GM12873 (cell line): ENCODE results near the gene SHB.

Experiments used
- TF ChIP-seq, protein P1 (sequence below): IDR thresholded peaks from 2 replicates; pipeline ENCODE4 v1.5.1; 2012; ENCODE audit warnings: low read depth, mild to moderate bottlenecking, moderate library complexity, low read length, control low read depth; ENCODE audit not compliant: insufficient read depth; ENCODE audit errors: missing control alignments

SHB gene

DNA sequence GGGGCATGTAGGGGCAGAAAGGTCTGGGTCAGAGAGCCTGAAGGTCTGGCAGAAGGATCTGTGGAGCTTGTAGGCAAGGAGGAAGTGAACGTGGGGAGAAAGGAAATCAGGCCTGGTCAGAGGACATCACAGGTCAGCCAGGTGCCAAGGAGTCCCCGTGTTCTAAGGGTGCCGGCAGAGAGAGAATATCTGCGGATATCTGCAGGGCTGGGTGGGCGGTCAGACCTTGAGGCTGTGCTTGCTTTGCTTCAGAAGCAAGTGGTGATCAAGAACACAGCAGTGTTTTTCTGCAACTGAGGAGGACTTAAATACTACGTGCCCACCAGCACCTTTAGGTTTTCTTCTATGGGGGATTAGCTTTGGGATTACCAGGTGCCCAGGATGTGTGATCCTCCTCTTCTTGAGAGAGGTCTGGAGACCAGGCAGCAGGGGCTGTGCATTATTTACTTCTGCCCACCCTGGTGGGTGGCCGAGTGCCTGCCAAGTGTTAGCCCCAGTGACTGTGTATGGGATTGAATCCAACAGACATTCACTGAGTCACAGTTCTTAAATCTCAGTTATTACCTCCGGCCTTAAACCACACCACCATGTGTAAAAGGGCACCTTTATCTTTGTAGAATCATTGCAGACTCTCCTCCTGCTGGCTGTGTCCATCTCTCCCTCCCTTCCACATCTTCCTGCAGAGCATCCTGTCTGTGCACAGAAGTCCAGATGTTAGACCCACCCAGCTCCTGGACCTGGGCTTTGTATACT, 12.5 kb upstream of the SHB start:
- TF ChIP-seq, protein P1, sequence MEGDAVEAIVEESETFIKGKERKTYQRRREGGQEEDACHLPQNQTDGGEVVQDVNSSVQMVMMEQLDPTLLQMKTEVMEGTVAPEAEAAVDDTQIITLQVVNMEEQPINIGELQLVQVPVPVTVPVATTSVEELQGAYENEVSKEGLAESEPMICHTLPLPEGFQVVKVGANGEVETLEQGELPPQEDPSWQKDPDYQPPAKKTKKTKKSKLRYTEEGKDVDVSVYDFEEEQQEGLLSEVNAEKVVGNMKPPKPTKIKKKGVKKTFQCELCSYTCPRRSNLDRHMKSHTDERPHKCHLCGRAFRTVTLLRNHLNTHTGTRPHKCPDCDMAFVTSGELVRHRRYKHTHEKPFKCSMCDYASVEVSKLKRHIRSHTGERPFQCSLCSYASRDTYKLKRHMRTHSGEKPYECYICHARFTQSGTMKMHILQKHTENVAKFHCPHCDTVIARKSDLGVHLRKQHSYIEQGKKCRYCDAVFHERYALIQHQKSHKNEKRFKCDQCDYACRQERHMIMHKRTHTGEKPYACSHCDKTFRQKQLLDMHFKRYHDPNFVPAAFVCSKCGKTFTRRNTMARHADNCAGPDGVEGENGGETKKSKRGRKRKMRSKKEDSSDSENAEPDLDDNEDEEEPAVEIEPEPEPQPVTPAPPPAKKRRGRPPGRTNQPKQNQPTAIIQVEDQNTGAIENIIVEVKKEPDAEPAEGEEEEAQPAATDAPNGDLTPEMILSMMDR, result no peak

DNA sequence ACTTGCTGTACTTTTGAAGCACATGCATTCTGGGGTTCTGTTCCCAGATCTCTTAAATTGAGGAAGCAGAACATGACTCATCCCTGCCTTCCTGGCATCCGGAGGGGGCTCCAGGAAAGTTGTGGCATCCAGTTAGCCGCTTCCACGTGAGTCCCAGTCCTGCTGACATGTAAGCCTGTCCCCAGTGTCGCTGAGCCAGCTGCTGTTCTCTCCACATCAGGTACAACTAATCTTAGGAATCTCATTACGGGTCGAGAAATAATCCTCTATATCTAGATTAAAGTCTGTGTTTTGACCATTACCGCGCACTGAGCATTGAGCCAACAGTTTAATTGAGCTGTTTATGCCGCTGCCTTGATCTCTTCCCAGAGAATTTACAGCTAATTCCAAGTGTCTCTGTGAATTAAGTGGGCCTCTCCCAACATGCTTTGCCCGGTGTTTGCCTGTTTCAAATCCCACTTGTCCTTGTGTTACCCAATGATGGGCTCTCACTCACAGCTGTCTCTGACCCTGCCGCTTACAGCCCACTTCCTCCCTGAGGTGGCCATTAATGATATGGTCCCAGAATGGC, 10.5 kb upstream of the SHB start:
- TF ChIP-seq, protein P1, result no peak

DNA sequence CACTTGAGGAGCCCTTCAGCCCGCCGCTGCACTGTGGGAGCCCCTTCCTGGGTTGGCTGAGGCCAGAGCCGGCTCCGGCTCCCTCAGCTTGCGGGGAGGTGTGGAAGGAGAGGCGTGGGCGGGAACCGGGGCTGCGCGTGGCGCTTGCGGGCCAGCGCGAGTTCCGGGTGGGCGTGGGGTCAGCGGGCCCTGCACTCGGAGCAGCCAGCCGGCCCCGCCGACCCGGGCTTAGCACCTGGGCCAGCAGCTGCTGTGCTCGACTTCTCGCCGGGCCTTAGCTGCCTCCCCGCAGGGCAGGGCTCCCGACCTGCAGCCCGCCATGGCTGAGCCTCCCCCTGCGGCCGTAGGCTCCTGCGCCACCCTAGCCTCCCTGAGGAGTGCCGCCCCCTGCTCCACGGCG, 6.2 kb upstream of the SHB start:
- TF ChIP-seq, protein P1, result no peak

DNA sequence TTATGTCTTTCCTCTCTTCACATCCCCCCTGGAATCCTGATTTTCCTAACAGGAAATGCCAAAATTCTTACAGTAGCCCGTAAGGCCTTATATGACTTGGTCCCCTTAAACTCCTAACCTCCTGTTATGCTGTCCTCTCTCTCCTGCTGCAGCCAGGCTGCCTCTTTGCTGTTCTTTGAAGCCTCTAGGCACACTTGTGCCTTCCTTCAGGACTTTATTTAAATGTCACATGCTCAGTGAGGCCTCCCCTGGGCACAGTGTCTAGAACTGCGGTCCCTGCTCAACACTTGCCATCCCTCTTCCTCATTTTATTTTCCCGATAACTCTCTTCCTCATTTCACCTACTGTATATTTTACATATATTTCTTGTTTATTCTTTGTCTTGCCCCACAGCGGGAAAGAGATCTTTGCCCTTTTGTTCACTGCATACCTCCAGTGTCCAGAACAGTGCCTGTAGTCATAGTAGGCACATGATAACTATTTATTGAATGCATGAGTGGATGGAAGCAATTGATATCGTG, 5.5 kb upstream of the SHB start:
- TF ChIP-seq, protein P1, result no peak

DNA sequence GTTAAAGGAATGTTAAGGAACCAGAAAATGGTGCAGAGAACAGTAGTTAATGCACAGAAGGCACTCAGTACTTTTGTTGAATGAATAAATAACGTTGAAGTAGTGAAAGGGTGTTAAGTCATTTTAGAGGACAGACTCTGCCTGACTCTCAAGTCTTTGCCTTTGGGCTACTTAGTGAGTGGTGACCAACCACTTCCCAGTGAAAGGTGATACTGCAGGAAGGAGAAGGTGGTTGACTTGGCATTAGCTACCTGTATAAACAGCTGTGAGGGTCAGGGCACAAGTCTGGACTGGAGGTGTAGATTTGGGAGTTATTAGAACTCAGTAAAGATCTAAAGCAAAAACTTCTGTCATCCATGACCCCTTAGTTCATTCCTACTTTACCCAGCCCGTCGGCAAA, 4.9 kb upstream of the SHB start:
- TF ChIP-seq, protein P1, result no peak

DNA sequence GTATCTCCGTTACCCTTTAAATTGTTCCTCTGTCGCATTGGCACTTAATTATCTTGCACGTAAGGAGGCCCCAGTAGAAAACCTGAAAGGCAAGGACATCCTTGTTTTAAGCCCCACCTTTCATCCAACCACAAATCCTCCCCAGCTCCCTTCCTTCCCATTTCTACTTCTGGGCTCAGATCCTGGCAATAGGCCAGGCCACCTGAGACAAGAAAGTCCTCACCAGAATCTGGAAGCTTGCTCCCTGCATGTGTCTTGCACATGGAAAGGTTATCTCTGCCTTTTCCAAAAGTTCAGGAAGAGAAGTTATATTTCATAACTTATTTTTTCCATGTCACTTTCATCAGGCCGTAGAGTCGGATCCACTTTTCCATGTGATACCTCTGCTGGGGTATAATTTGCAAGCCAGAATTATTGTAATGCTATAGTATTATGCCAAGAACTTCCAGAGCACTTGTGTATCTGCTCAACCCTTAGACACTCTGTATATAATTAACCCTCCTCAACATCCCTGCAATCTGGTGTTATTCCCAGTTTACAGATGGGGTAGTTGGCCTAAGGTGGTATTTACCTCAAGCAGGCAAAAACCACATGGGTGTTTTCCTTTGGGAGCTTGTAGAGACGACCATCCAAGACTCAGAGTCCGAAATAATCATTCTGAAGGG, 2.6 kb upstream of the SHB start:
- TF ChIP-seq, protein P1, result no peak

DNA sequence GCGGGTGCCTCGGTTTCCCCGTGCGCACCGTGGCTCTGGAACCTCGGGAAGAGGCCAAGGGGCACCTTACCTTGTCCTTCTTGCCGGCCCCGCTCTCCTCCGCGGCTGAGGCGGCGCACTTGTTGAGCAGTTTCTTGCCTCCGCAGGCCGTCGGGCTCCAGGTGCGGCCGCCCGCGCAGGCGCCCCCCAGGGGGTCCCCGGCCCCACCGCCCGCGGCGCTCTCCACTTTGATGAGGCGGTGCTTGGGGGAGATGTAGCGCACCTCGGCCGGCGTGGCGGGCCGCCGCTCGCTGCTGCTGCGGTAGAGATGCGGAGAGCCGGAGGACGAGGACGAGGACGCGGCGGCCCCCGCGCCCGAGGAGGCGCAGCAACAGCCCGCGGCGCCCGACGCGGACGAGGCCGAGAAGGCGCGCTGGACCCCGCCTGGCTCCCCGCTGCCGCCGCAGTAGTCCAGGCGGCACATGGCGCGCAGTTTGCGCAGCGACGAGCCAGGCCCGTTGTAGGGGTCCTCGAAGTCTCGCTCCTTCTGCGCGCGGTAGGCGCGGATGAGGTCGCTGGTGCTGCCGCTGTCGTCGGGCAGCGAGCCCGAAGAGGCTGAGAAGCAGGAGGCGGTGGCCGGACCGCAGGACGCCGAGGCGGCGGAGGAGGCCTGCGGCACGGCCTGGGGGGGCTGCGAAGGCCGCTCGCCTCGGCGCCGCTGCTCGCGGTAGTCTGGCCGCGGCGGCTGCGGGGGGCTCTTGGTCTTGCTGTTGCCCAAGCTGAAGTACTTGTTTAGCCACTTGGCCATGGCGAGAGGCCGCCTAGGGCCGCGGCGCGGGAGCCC, 957 bp downstream of the SHB start:
- TF ChIP-seq, protein P1, result no peak
